ENCODE measurements around the gene RPA3.

- TF ChIP-seq CTCF (optimal IDR thresholded peaks at IDR 0.05 in 1 of 3, IDR thresholded peaks at IDR 0.05 in 1 of 3, conservative IDR thresholded peaks at IDR 0.05 in 1 of 3; ENCODE audit: extremely low read depth in 1 of 3, insufficient read depth in 2 of 3, low read length in 3 of 3) (no peak), EZH2 (IDR thresholded peaks at IDR 0.05; ENCODE audit: low read length) (no peak)
Observed at GRCh38 chr7:7761974-7762779, 43.8 kb upstream of the RPA3 start.
